ENCODE data around the gene FHDC1.

Gene FHDC1

GRCh38 chr4:152988721-152989553, 52.8 kb downstream of the FHDC1 start:
- H3K9me3 ChIP-seq (ENCODE audit: control insufficient read depth, low read length), result no peaks in the 10 kb centered on the region
- H3K4me3 ChIP-seq (ENCODE audit: low read length), result no peak overlapping the region
- peaks cover 16% of the 10 kb centered on the region for H3K27me3 ChIP-seq (replicated peaks; ENCODE audit: control insufficient read depth, insufficient read depth, low read length)
- H3K36me3 ChIP-seq (ENCODE audit: control insufficient read depth, insufficient read depth, low read length, severe bottlenecking), result no peaks in the 10 kb centered on the region
- DNase-seq (ENCODE audit: low read depth), result no peak
- H3K4me1 ChIP-seq (ENCODE audit: control insufficient read depth, insufficient read depth, low read length), result peaks cover 7% of the 10 kb centered on the region
- H3K9ac ChIP-seq (ENCODE audit: low read length), result no peak overlapping the region

DNA sequence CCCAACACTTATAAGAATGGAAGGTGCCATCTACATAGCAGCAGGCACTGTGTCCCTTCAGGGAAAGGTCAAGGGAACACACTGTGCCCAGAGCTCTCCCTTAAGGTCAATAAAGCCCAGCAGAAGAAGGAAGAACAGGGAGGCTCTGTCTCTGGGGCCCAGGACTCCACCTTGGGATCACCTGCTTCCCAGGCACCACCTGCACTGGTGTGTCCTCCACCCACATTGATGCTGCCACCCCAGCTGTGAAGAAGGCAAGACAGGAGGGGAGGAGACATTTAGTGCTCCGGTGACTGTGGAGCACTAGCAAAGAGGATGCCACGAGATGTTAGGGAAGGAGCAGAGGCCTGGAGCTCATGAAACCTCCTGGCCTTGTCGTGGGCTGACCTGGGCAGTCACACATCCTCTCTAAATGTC, 53.4 kb downstream of the FHDC1 start:
- Histone ChIP-seq H3K9me3 (ENCODE audit: control insufficient read depth, low read length) (no peaks in the 10 kb centered on the region), H3K4me3 (ENCODE audit: low read length) (no peak overlapping the region), H3K36me3 (ENCODE audit: control insufficient read depth, insufficient read depth, low read length, severe bottlenecking) (no peaks in the 10 kb centered on the region), H3K27me3 (replicated peaks; ENCODE audit: control insufficient read depth, insufficient read depth, low read length) (peaks cover 17% of the 10 kb centered on the region), H3K4me1 (ENCODE audit: control insufficient read depth, insufficient read depth, low read length) (peaks cover under 1% of the 10 kb centered on the region), H3K9ac (ENCODE audit: low read length) (no peak overlapping the region)
- DNase-seq (ENCODE audit: low read depth), result no peak

- H3K4me1 ChIP-seq (ENCODE audit: control insufficient read depth, insufficient read depth, low read length), result no peaks in the 10 kb centered on the region
- DNase-seq (ENCODE audit: low read depth), result no peak
- H3K9ac ChIP-seq (ENCODE audit: low read length), result no peak overlapping the region
- peaks cover 26% of the 10 kb centered on the region for H3K27me3 ChIP-seq (replicated peaks; ENCODE audit: control insufficient read depth, insufficient read depth, low read length)
- no peaks in the 10 kb centered on the region for H3K36me3 ChIP-seq (ENCODE audit: control insufficient read depth, insufficient read depth, low read length, severe bottlenecking)
- H3K9me3 ChIP-seq (ENCODE audit: control insufficient read depth, low read length), result no peaks in the 10 kb centered on the region
- H3K4me3 ChIP-seq (ENCODE audit: low read length), result no peak overlapping the region
These were observed 54.5 kb downstream of the FHDC1 start for GRCh38 chr4:152990471-152991131.

DNA sequence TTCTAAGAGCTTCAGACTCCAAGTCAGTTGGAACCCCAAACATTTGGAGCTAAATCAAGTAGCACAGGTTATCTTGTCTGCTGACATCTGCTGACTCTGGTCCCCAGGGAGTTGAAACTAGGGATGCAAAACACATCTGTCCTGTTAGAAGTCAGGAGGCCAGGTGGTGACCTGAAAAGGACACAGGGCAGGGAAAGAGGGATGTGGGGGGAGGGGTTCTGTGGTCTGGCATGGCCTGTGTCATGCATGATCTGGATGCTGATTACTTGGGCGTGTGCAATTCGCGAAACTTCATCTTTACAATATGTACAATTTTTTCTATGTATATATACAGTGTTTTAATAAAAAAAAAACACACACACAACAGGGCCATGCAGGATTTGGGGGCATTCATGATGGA, 55.3 kb downstream of the FHDC1 start:
- DNase-seq (ENCODE audit: low read depth), result no peak
- no peak overlapping the region for H3K9ac ChIP-seq (ENCODE audit: low read length)
- no peaks in the 10 kb centered on the region for H3K9me3 ChIP-seq (ENCODE audit: control insufficient read depth, low read length)
- peaks cover 33% of the 10 kb centered on the region for H3K27me3 ChIP-seq (replicated peaks; ENCODE audit: control insufficient read depth, insufficient read depth, low read length)
- no peaks in the 10 kb centered on the region for H3K36me3 ChIP-seq (ENCODE audit: control insufficient read depth, insufficient read depth, low read length, severe bottlenecking)
- H3K4me1 ChIP-seq (ENCODE audit: control insufficient read depth, insufficient read depth, low read length), result no peaks in the 10 kb centered on the region
- H3K4me3 ChIP-seq (ENCODE audit: low read length), result no peak overlapping the region

- no peaks in the 10 kb centered on the region for H3K4me1 ChIP-seq (ENCODE audit: control insufficient read depth, insufficient read depth, low read length)
- H3K27me3 ChIP-seq (replicated peaks; ENCODE audit: control insufficient read depth, insufficient read depth, low read length), result peaks cover 40% of the 10 kb centered on the region
- no peak for DNase-seq (ENCODE audit: low read depth)
- H3K9ac ChIP-seq (ENCODE audit: low read length), result no peak overlapping the region
- no peaks in the 10 kb centered on the region for H3K9me3 ChIP-seq (ENCODE audit: control insufficient read depth, low read length)
- H3K36me3 ChIP-seq (ENCODE audit: control insufficient read depth, insufficient read depth, low read length, severe bottlenecking), result no peaks in the 10 kb centered on the region
- no peak overlapping the region for H3K4me3 ChIP-seq (ENCODE audit: low read length)
These were observed 55.9 kb downstream of the FHDC1 start for GRCh38 chr4:152992027-152992426.

DNA sequence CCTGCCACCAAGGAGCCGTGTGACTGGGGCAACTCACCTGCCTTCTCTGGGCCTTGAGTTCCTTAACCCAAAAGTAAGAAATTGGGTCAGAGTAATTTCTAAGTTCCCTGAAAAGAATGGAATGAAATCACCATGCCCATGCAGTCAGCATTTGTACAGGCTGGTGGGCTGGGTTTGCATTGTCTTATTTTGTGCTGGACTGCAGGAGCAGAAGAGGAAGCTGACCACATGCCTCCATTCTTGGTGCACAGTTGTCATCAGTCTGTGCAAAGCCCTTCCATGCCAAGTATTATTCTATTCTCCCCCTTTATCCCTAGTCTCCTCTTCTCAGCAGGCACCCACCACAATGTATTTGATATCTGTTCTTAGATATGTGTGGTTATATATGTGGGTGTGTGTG, 56.3 kb downstream of the FHDC1 start:
- H3K4me3 ChIP-seq (ENCODE audit: low read length), result no peak overlapping the region
- H3K4me1 ChIP-seq (ENCODE audit: control insufficient read depth, insufficient read depth, low read length), result no peaks in the 10 kb centered on the region
- DNase-seq (ENCODE audit: low read depth), result no peak

DNA sequence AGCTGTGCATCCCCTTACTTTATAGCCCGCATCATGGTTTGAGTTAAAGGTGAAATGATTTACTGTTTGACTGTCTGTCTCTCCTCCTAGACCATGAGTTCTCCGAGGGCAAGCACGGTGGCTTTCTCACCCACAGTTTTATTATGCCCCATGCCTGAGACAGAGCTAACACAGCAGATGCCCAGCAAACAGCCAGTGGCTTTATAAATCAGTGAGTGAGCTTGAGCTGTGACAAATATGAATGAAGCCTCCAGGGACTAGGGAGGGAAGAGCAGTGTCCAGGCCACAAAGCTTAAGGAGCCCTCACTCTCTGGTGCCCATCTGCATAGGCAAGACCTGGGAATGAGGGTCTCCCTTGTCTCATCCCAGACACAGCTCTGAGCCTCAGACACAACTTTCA, 57.9 kb downstream of the FHDC1 start:
- Histone ChIP-seq H3K4me1 (ENCODE audit: control insufficient read depth, insufficient read depth, low read length) (no peaks in the 10 kb centered on the region), H3K4me3 (ENCODE audit: low read length) (no peak overlapping the region), H3K36me3 (ENCODE audit: control insufficient read depth, insufficient read depth, low read length, severe bottlenecking) (no peaks in the 10 kb centered on the region), H3K9me3 (ENCODE audit: control insufficient read depth, low read length) (no peaks in the 10 kb centered on the region), H3K27me3 (replicated peaks; ENCODE audit: control insufficient read depth, insufficient read depth, low read length) (peaks cover 45% of the 10 kb centered on the region), H3K9ac (ENCODE audit: low read length) (no peak overlapping the region)
- DNase-seq (ENCODE audit: low read depth), result no peak

More for the DNA sequence above, 56.3 kb downstream of the FHDC1 start:
- Histone ChIP-seq H3K27me3 (replicated peaks; ENCODE audit: control insufficient read depth, insufficient read depth, low read length) (peaks cover 43% of the 10 kb centered on the region), H3K9ac (ENCODE audit: low read length) (no peak overlapping the region), H3K36me3 (ENCODE audit: control insufficient read depth, insufficient read depth, low read length, severe bottlenecking) (no peaks in the 10 kb centered on the region), H3K9me3 (ENCODE audit: control insufficient read depth, low read length) (no peaks in the 10 kb centered on the region)

- H3K27me3 ChIP-seq (replicated peaks; ENCODE audit: control insufficient read depth, insufficient read depth, low read length), result peaks cover 56% of the 10 kb centered on the region
- no peak overlapping the region for H3K9ac ChIP-seq (ENCODE audit: low read length)
- H3K4me3 ChIP-seq (ENCODE audit: low read length), result no peak overlapping the region
- DNase-seq (ENCODE audit: low read depth), result peak; percentile 11
- no peaks in the 10 kb centered on the region for H3K9me3 ChIP-seq (ENCODE audit: control insufficient read depth, low read length)
- H3K36me3 ChIP-seq (ENCODE audit: control insufficient read depth, insufficient read depth, low read length, severe bottlenecking), result no peaks in the 10 kb centered on the region
- H3K4me1 ChIP-seq (ENCODE audit: control insufficient read depth, insufficient read depth, low read length), result no peaks in the 10 kb centered on the region
These were observed 60.0 kb downstream of the FHDC1 start for GRCh38 chr4:152996111-152996571.

GRCh38 chr4:152996672-152997071, 60.5 kb downstream of the FHDC1 start:
- Histone ChIP-seq H3K4me3 (ENCODE audit: low read length) (no peak overlapping the region), H3K9me3 (ENCODE audit: control insufficient read depth, low read length) (no peaks in the 10 kb centered on the region), H3K36me3 (ENCODE audit: control insufficient read depth, insufficient read depth, low read length, severe bottlenecking) (no peaks in the 10 kb centered on the region), H3K27me3 (replicated peaks; ENCODE audit: control insufficient read depth, insufficient read depth, low read length) (peaks cover 61% of the 10 kb centered on the region), H3K9ac (ENCODE audit: low read length) (no peak overlapping the region), H3K4me1 (ENCODE audit: control insufficient read depth, insufficient read depth, low read length) (no peaks in the 10 kb centered on the region)
- no peak for DNase-seq (ENCODE audit: low read depth)

DNA sequence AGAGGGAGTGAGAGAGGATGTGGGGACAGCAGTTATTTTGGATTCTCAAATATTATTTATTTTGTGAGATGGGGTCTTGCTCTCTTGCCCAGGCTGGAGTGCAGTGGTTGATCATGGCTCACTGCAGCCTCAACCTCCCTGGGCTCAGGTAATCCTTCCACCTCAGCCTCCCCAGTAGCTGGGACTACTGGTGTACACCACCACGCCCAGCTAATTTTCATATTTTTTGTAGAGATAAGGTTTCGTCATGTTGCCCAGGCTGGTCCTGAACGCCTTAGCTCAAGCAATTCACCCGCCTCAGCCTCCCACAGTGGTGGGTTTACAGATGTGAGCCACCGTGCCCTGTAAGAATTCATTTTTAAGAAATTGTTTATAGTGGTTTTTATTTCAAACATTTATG, 61.2 kb downstream of the FHDC1 start:
- Histone ChIP-seq H3K4me1 (ENCODE audit: control insufficient read depth, insufficient read depth, low read length) (no peaks in the 10 kb centered on the region), H3K9ac (ENCODE audit: low read length) (no peak overlapping the region), H3K27me3 (replicated peaks; ENCODE audit: control insufficient read depth, insufficient read depth, low read length) (peaks cover 67% of the 10 kb centered on the region), H3K4me3 (ENCODE audit: low read length) (no peak overlapping the region), H3K9me3 (ENCODE audit: control insufficient read depth, low read length) (no peaks in the 10 kb centered on the region), H3K36me3 (ENCODE audit: control insufficient read depth, insufficient read depth, low read length, severe bottlenecking) (no peaks in the 10 kb centered on the region)
- no peak for DNase-seq (ENCODE audit: low read depth)

- no peak overlapping the region for H3K4me3 ChIP-seq (ENCODE audit: low read length)
These were observed 61.8 kb downstream of the FHDC1 start for GRCh38 chr4:152997771-152998487.

More at GRCh38 chr4:152997771-152998487, 61.8 kb downstream of the FHDC1 start:
- no peaks in the 10 kb centered on the region for H3K36me3 ChIP-seq (ENCODE audit: control insufficient read depth, insufficient read depth, low read length, severe bottlenecking)
- H3K4me1 ChIP-seq (ENCODE audit: control insufficient read depth, insufficient read depth, low read length), result no peaks in the 10 kb centered on the region
- H3K9me3 ChIP-seq (ENCODE audit: control insufficient read depth, low read length), result no peaks in the 10 kb centered on the region
- no peak for DNase-seq (ENCODE audit: low read depth)
- no peak overlapping the region for H3K9ac ChIP-seq (ENCODE audit: low read length)
- H3K27me3 ChIP-seq (replicated peaks; ENCODE audit: control insufficient read depth, insufficient read depth, low read length), result peaks cover 73% of the 10 kb centered on the region

All from adipocyte (in vitro differentiated cells).